Endometrium (tissue), 2 donors: ENCODE measurements around the gene AHCYL2.
"Not testable (repeated sequence)": the region's sequence is repeated elsewhere in the genome, so short reads cannot be mapped to it uniquely, and the experiment has no call there.

ENCODE experiments used
- FAIRE-seq: peaks from 2 replicates; lab custom pipeline; 2012; peaks lifted over from hg19 to GRCh38; lab: Jason Lieb, UNC
- donor health status: control.
- donor health status: control.

Gene AHCYL2

DNA sequence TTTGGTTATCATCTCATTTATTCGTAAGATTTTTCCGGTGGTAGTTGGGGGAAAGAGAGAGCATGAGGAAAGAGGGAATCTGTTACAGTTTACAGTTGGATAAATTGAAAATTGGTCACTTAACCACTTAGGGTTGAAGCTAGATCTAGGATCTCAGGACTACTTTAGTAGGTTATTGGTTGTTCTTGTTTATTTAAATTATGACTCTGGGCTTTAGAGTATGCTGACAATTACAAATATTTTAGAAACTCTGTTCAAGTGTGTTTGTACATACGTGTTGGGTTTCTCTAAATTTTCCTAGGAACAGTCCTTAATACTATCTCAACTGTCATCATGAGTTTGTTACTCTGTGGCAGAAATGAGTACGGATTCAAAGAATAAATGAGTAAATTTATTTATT, 160.8 kb downstream of the AHCYL2 start:
- FAIRE-seq, result no peak

DNA sequence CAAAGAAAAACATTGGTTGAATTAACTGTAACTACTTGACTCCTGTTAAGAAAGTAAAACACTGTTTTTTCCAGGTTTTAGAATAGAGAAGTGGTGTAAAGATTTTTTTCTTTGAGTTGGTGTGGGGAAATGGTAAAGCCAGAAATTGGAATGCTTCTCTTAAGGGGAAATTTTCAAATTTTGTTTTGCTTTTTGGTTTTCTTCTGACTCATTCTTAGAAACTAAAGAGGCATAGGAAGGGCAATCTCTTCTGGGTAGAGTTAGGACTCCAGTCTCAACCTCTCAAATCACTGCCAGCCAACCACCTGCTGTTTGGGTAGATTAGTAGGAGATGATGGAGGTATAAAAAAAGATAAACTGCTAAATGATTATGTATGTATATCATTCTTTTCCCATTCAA, 161.7 kb downstream of the AHCYL2 start:
- FAIRE-seq, result no peak

- no peak for FAIRE-seq
Measured at GRCh38 chr7:129387537-129387936, 162.7 kb downstream of the AHCYL2 start.

- FAIRE-seq, result no peak
Measured at GRCh38 chr7:129388333-129389098, 163.7 kb downstream of the AHCYL2 start.

DNA sequence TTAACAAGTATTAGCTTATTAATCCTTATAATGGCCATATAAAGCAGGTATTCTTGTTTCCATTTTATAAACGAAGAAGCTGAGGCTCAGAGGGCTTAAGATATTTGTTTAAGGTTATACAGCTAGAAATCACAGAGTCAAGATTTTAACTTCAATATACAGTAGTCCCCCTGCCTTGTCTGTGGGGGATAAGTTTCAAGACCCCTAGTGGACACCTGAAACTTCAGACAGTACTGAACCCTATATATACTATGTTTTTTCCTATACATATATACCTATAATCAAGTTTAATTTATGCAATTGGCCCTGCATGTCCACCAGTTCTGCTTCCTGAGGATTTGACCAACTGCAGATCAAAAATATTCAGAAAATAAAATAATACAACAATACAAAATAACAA, 165.0 kb downstream of the AHCYL2 start:
- FAIRE-seq, result no peak

- no peak for FAIRE-seq
Measured at GRCh38 chr7:129390314-129390713, 165.5 kb downstream of the AHCYL2 start.

GRCh38 chr7:129391546-129392171, 166.8 kb downstream of the AHCYL2 start:
- no peak for FAIRE-seq

GRCh38 chr7:129393255-129393654, 168.4 kb downstream of the AHCYL2 start:
- no peak for FAIRE-seq

- FAIRE-seq, result no peak
Measured at GRCh38 chr7:129394101-129394500, 169.3 kb downstream of the AHCYL2 start.

- FAIRE-seq, result no peak
Measured at GRCh38 chr7:129394982-129395914, 170.4 kb downstream of the AHCYL2 start.

GRCh38 chr7:129401228-129401966, 176.6 kb downstream of the AHCYL2 start:
- FAIRE-seq, result no peak

DNA sequence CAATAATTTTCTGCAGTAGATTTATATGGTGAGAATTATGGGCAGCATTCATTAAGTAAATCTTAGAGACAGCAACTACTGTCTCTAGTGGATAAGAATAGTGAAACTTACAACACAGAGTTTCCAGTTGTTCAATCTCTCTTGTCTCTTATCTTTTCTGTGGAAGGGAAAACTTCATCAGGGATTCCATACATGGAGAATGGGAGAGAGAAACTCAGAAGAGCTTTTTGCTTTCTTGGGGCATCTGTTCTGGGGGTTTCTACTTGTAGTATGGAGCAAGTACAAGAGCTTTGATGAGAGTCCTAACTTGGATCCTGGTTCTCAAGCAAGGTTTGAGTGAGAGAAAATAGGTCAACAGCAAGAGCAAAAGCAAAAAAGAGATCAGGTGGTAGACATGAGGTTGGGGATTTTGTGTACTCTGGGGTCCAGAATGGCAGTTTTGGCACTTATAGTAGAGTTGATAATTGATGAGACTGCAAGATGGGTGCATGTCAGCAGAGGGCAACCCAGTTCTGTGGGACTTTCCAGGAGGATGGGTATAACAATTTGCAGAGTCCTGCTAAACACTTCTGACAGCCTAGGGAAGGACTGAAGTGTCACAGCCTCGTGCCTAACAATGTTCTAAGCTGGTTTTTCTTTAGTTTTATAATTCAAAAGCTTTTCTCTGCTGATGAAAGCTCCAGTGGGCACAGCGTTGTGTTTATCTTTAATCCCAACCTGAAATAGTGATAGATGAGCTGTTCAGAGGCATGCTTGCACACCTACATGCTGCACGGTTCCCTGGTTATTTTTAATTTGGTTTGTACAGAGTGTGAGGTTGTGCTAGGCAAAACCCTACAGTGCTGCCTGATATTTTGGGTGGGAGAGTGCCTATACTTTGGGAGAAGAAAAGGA, 177.4 kb downstream of the AHCYL2 start:
- no peak for FAIRE-seq

GRCh38 chr7:129405527-129405926, 180.7 kb downstream of the AHCYL2 start:
- FAIRE-seq, result no peak

GRCh38 chr7:129410238-129410637, 185.4 kb downstream of the AHCYL2 start:
- not testable (repeated sequence) for FAIRE-seq

DNA sequence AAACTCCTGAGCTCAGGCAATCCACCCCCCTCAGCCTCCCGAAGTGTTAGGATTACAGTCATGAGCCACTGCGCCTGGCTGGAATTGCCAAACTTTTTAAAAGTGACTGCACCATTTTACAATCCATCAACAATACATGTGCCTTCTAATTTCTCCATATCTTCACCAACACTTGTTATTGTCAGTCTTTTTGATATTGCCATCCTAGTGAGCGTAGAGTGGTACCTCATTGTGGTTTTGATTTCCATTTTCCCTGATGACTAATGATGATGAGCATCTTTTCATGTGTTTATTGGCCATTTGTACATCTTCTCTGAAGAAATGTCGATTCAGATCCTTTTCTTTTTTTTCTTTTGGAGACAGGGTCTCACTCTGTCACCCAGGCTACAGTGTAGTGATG, 187.7 kb downstream of the AHCYL2 start:
- no peak for FAIRE-seq

DNA sequence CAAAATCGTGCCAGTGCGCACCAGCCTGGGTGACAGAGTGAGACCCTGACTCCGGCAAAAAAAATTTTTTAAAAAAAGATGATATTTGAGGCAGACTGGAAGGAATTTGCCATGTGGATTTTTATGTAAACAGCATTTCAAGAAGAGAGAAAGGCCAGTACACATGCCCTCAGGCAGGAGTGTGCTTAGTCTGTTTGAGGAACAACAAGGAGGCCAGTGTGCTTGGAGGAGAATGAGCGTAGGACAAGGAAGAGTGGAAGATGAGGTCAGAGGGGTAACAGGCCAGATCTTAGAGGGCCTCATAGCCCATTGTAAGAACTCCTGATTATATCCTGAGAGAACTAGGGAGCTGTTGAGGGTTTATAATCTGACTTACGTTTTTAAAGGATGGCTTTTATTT, 192.2 kb downstream of the AHCYL2 start:
- FAIRE-seq, result no peak

DNA sequence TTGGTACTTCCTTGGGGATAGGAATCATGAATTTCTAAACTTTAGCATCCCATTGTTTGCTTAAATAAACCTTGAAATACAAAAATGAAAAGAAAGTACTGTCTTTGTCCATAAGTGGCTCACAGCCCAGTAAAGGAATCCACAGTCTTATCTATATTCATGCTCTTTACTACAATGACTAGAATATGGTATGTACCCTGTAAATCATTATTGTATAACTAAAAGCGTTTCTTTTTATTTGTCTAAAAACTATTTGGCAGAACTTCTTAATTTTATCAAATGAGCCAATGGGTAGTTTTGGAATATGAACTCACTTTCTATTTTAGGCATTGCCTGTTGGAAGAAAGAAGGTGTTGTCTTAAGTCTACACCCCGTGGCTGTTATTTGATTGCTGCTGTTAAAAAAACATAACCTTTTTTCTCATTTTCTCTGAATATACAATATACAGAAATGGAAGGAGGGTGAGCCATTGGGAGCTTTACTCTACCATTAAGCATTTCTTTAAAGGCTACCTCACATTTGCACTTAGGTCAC, 197.0 kb downstream of the AHCYL2 start:
- FAIRE-seq, result no peak

GRCh38 chr7:129422727-129423126, 197.9 kb downstream of the AHCYL2 start:
- no peak for FAIRE-seq

- no peak for FAIRE-seq
Measured at GRCh38 chr7:129423700-129424410, 199.0 kb downstream of the AHCYL2 start.

DNA sequence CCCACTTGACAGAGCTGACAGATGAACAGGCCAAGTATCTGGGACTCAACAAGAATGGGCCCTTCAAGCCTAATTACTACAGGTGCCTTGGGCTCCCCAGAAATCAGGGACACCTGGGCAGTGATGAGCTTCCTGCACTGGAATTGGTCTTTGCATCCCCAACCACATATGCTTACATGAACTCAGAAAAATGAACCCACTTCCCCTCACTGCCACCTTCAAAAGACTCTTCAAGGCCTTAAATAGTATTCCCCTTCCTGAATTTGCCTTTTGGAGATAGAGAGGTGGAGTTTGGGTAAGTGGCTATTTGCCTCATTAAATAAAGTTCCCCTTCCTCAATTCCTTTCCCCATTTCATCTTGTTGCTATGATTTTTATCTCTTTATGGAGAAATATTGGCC, 201.7 kb downstream of the AHCYL2 start:
- FAIRE-seq, result no peak
